B cell (primary cell): ENCODE data around the gene RAD51D. TPM values are rescaled to one million over a fixed set of nuclear protein-coding genes. Genes with fewer than 3 reads are reported as not detected.

ENCODE experiments used
- ATAC-seq: fragments of 200-7000 bp; cut with Tn5 transposase; one replicate; pipeline ENCODE4 v1.10.0; 2021; ENCODE audit warnings: low read depth, mild to moderate bottlenecking, moderate number of reproducible peaks, moderate library complexity
- CTCF ChIA-PET: fragments of 350-600 bp; sonication (Branson Sonifier 250); formaldehyde crosslinking; loops from one replicate; lab custom pipeline; 2021; ENCODE audit warnings: antibody characterized with exemption, inconsistent platforms; lab: Charles Lee
- POLR2A ChIA-PET: fragments of 350-600 bp; sonication (Branson Sonifier 250); formaldehyde crosslinking; loops from one replicate; lab custom pipeline; 2021; ENCODE audit warnings: antibody characterized with exemption; lab: Charles Lee
- DNase-seq: peaks from one replicate; pipeline ENCODE4 v3.0.0; 2013
- H2AFZ ChIP-seq: 2 replicates; pipeline ENCODE4 v1.6.1; 2012; ENCODE audit warnings: mild to moderate bottlenecking, low read depth, low read length; ENCODE audit not compliant: insufficient read depth, poor library complexity, severe bottlenecking
- H3K27ac ChIP-seq, 2 donors: 1 replicate in 1 of 2; 2 replicates in 1 of 2; pipeline ENCODE4 v1.5.1; 2012 to 2013; ENCODE audit warnings: low read length in 2 of 2, mild to moderate bottlenecking in 2 of 2, moderate library complexity in 1 of 2
- H3K27me3 ChIP-seq, 4 experiments: fragments of 200-600 bp in 1 of 4; sonication (generic) in 1 of 4; replicated peaks in 1 of 4; 1 replicate in 2 of 4; 2 replicates in 2 of 4; pipeline versions ENCODE4 v1.6.1 to v1.7.0; 2013 to 2016; ENCODE audit warnings: low read length in 3 of 4, mild to moderate bottlenecking in 2 of 4, mixed read lengths in 1 of 4, moderate library complexity in 1 of 4; ENCODE audit not compliant: insufficient read depth in 4 of 4, control insufficient read depth in 3 of 4; ENCODE audit errors: control extremely low read depth in 1 of 4
- H3K36me3 ChIP-seq, 2 experiments: replicated peaks in 1 of 2; 1 replicate in 1 of 2; 2 replicates in 1 of 2; pipeline versions ENCODE4 v1.6.1 to v1.7.1; 2013; ENCODE audit warnings: low read length in 1 of 2; ENCODE audit not compliant: insufficient read depth in 2 of 2, control insufficient read depth in 1 of 2; ENCODE audit errors: control extremely low read depth in 1 of 2, extremely low read depth in 1 of 2
- H3K4me1 ChIP-seq, 2 donors: fragments of 200-600 bp in 1 of 2; sonication (generic) in 1 of 2; 1 replicate in 1 of 2; 2 replicates in 1 of 2; pipeline versions ENCODE4 v1.5.1 to v1.6.1; 2013 to 2017; ENCODE audit warnings: low read length in 2 of 2; ENCODE audit not compliant: control insufficient read depth in 2 of 2, insufficient read depth in 2 of 2
- H3K4me2 ChIP-seq: replicated peaks from 2 replicates; pipeline ENCODE3; 2012; ENCODE audit warnings: mild to moderate bottlenecking, low read depth, low read length; ENCODE audit not compliant: poor library complexity, severe bottlenecking
- H3K4me3 ChIP-seq, 5 experiments: fragments of 200-600 bp in 1 of 5; sonication (generic) in 1 of 5; 1 replicate in 3 of 5; 2 replicates in 2 of 5; pipeline versions ENCODE4 v1.5.1 to v1.7.0; 2011 to 2016; ENCODE audit warnings: low read length in 4 of 5, mild to moderate bottlenecking in 4 of 5, low read depth in 2 of 5, control low read depth in 1 of 5, moderate library complexity in 1 of 5; ENCODE audit not compliant: insufficient read depth in 1 of 5; ENCODE audit errors: control extremely low read depth in 1 of 5, extremely low read depth in 1 of 5
- H3K79me2 ChIP-seq: fragments of 200-600 bp; sonication (generic); one replicate; pipeline ENCODE4 v1.6.0; 2016; ENCODE audit warnings: low read length; ENCODE audit not compliant: control insufficient read depth, insufficient read depth
- H3K9ac ChIP-seq: fragments of 200-600 bp; sonication (generic); 2 replicates; pipeline ENCODE4 v1.6.1; 2017; ENCODE audit warnings: mild to moderate bottlenecking, low read length, moderate library complexity
- H3K9me3 ChIP-seq, 3 donors: one replicate each; pipeline versions ENCODE4 v1.6.1 to v1.7.1; 2013; ENCODE audit warnings: low read length in 2 of 3; ENCODE audit not compliant: control insufficient read depth in 2 of 3, insufficient read depth in 1 of 3; ENCODE audit errors: control extremely low read depth in 1 of 3
- H4K20me1 ChIP-seq: 2 replicates; pipeline ENCODE4 v1.6.0; 2012; ENCODE audit warnings: mild to moderate bottlenecking, low read length; ENCODE audit not compliant: insufficient read depth, control insufficient read depth, poor library complexity, severe bottlenecking
- H3K27ac Mint-ChIP-seq: one replicate; pipeline ENCODE4 v1.8.0; 2021; ENCODE audit warnings: mixed read lengths
- H3K27me3 Mint-ChIP-seq: one replicate; pipeline ENCODE4 v1.8.0; 2021; ENCODE audit warnings: mixed read lengths
- H3K4me1 Mint-ChIP-seq: one replicate; pipeline ENCODE4 v1.8.0; 2021; ENCODE audit warnings: mixed read lengths
- H3K4me3 Mint-ChIP-seq: one replicate; pipeline ENCODE4 v1.8.0; 2021; ENCODE audit warnings: mixed read lengths
- H3K9me3 Mint-ChIP-seq: one replicate; pipeline ENCODE4 v1.8.0; 2022; ENCODE audit warnings: mixed read lengths; ENCODE audit not compliant: insufficient read depth
- CTCF ChIP-seq: fragments of 200-600 bp; IDR thresholded peaks from one replicate; pipeline ENCODE4 v1.8.0; 2022; ENCODE audit warnings: antibody characterized with exemption, mild to moderate bottlenecking
- EZH2 ChIP-seq: IDR thresholded peaks from 2 replicates; pipeline ENCODE4 v1.6.1; 2012; ENCODE audit warnings: borderline replicate concordance, low read depth, mild to moderate bottlenecking, moderate library complexity, low read length; ENCODE audit not compliant: insufficient read depth, poor library complexity, severe bottlenecking
- WGBS: methylation state at CpG from one replicate; pipeline ENCODE4 v1.1.5; 2013; ENCODE audit warnings: missing lambda C conversion rate; ENCODE audit not compliant: insufficient coverage; 5-methylcytosine and 5-hydroxymethylcytosine counted together
- intact Hi-C: fragments of 100-400 bp; cut with micrococcal nuclease; formaldehyde crosslinking; loops from one replicate; pipeline ENCODE4 v1.10.0; 2022
- polyA plus RNA-seq: library from polyadenylated mRNA; depleted of rRNA; stranded (reverse); fragments of >200 nt; gene quantifications from 2 replicates; pipeline ENCODE4 v1.2.3, GENCODE V29; 2012
- total RNA-seq, 2 donors: library from RNA; stranded (reverse); fragments of 120-200 nt in 1 of 2; gene quantifications; 1 replicate in 1 of 2; 2 replicates in 1 of 2; pipeline versions ENCODE4 v1.2.3 to v1.2.4, GENCODE V29; 2013 to 2022

Gene RAD51D
- total and polyA plus RNA-seq, 2 donors (not counting 1 experiment from before 2014, with no cell fraction given), result 12.8 to 29.4 TPM

- no peaks in the 10 kb centered on the region for H4K20me1 ChIP-seq
- H2AFZ ChIP-seq, result peak overlapping the region; percentile 68
- intact Hi-C loops, result loop anchor here (1.0 to 2.0 kb wide), 4 partner anchors 25 to 499 kb away; partner anchors contain the start of genes AP2B1 and RFFL
- peak; percentile 67 for DNase-seq
- peaks cover 40% of the 10 kb centered on the region for H3K4me1 Mint-ChIP-seq
- H3K79me2 ChIP-seq, result peaks cover 63% of the 10 kb centered on the region
- peak overlapping the region; percentile 94 for H3K4me3 Mint-ChIP-seq
- peak overlapping the region; percentile 73 for H3K9ac ChIP-seq
- no peak for ATAC-seq
- peak overlapping the region; percentile 91 to 92 for H3K27ac ChIP-seq
- no peaks in the 10 kb centered on the region for H3K36me3 ChIP-seq
- peak overlapping the region; percentile 94 for H3K27ac Mint-ChIP-seq
- CTCF ChIA-PET, result interaction anchor here (1.0 to 1.9 kb wide), 6 partner anchors 13 to 127 kb away, joined by 3 to 10 read pairs (median 3); partner anchors contain the start of genes CCT6B, RFFL and ZNF830
- H3K4me1 ChIP-seq, result peaks cover 17 to 24% of the 10 kb centered on the region in 2 donors
- TF ChIP-seq CTCF (no peak), EZH2 (no peak)
- no peaks in the 10 kb centered on the region for H3K9me3 Mint-ChIP-seq
- POLR2A ChIA-PET, result interaction anchor here (0.6 kb wide), 1 partner anchor 18 kb away, joined by 3 read pairs; no protein-coding TSS in a partner anchor
- H3K9me3 ChIP-seq, result no peaks in the 10 kb centered on the region
- peak overlapping the region; percentile 26 to 86 (median 75) for H3K4me3 ChIP-seq
- no peaks in the 10 kb centered on the region for H3K27me3 Mint-ChIP-seq
- 0% methylated on average over 1 of the region's 9 CpGs for WGBS
- H3K27me3 ChIP-seq, result no peaks in the 10 kb centered on the region
- H3K4me2 ChIP-seq, result peak overlapping the region; percentile 87
Measured at GRCh38 chr17:35087731-35088355, 31.8 kb downstream of the RAD51D start.

GRCh38 chr17:35086931-35087573, 32.6 kb downstream of the RAD51D start:
- 94% methylated on average over 5 of the region's 8 CpGs for WGBS
- CTCF ChIA-PET, result interaction anchor here (1.1 to 1.9 kb wide), 4 partner anchors 12 to 87 kb away, joined by 3 to 10 read pairs (median 4); no protein-coding TSS in a partner anchor
- peak overlapping the region; percentile 87 for H3K4me2 ChIP-seq
- H3K27me3 ChIP-seq, result no peaks in the 10 kb centered on the region
- TF ChIP-seq EZH2 (no peak), CTCF (no peak)
- Mint-ChIP-seq H3K27ac (peak overlapping the region; percentile 94), H3K27me3 (no peaks in the 10 kb centered on the region), H3K9me3 (no peaks in the 10 kb centered on the region), H3K4me1 (peaks cover 48% of the 10 kb centered on the region), H3K4me3 (peak overlapping the region; percentile 94)
- H3K9me3 ChIP-seq, result no peaks in the 10 kb centered on the region
- no peak for ATAC-seq
- POLR2A ChIA-PET, result interaction anchor here (0.9 kb wide), 1 partner anchor 17 kb away, joined by 4 read pairs; no protein-coding TSS in a partner anchor
- intact Hi-C loops, result no loop called here
- DNase-seq, result no peak
- no peaks in the 10 kb centered on the region for H3K36me3 ChIP-seq
- H3K4me3 ChIP-seq, result no peak overlapping the region
- H2AFZ ChIP-seq, result no peak overlapping the region
- no peak overlapping the region for H3K9ac ChIP-seq
- peaks cover 71% of the 10 kb centered on the region for H3K79me2 ChIP-seq
- no peaks in the 10 kb centered on the region for H4K20me1 ChIP-seq
- H3K4me1 ChIP-seq, result peaks cover 25 to 30% of the 10 kb centered on the region in 2 donors
- H3K27ac ChIP-seq, result peak overlapping the region in 1 of 2 donors; percentile 92
